Stimulated activated CD4-positive, alpha-beta T cell treated with anti-CD3 and anti-CD28 coated beads, Interleukin-1b, Interleukin-23, amount 100 ng/mL, for 4 hours (primary cell): Measurements from ENCODE around the gene WFDC12.

ENCODE experiments used
- DNase-seq, 2 donors: peaks; one replicate each; pipeline ENCODE4 v3.0.0-alpha.2; 2020; ENCODE audit warnings: low read depth in 2 of 2

WFDC12 gene

GRCh38 chr20:45115386-45115774 lies 8.9 kb downstream of the WFDC12 start:
- DNase-seq = no peak

DNA sequence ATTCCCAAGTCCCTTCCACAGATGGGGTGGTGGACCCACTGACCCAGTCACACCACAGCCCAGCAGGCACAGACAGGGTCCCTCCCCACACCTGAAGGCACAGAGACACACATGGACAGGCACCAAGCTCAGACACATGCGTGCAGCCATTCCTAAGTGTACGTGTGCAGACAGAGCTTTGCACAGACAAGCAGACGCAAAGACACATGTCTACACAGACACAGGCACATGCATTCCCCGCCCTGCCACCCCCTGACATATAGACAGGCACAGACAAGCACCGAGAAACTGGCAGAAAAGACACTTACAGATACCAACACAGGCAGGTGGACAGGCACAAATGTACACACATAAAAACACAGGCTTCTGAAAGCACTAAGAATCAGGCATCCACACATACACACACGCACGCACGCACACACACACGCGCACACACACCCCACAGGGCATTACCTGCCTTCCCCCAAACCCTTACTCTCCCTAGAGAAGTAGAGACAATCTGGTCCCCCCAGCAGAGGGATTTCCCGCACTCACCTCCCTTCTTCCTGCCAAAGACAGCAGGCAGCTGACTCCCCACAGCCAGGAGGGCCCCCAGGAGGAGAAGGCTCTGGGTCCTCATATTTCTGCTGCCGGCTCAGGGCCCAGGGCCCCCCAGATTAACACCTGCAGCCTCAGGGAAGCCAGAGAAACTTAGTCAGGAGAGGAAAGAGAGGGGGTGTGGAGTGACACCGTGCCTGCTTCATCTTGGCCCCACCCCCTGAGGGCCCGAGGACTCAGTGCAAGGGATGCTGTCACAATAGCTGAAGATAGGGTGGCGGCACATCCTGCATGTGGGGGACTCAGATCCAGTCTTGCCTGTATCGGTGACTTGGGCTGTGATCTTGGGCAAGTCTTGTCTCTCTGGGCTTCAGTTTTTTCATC lies 9.5 kb downstream of the WFDC12 start, which contains the start of gene WFDC5:
Gene WFDC5, minus strand, starts transcription at position 710 of the 921 bp plus-strand sequence. Its CDS starts 91 bp downstream, at position 619.
- no peak for DNase-seq

DNA sequence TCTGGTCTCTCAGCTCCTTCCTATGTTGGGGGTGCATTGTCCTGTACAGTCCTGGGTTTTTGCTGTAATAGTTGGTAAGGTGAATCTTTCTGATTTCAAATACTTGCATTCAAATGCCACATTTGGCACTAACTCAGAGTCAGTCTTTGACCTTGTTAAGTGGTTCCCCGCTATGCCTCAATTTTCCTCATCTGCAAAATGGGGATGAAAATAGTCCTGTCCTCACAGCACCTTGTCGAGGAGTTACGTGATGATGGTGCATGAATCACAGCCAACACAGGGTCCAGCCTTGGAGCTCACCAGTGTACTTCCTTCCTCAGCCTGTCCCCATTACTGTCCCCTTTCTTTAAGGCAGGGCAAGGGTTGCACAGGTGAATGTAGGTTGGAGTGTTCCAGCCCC lies 10.4 kb downstream of the WFDC12 start:
- DNase-seq = no peak

DNA sequence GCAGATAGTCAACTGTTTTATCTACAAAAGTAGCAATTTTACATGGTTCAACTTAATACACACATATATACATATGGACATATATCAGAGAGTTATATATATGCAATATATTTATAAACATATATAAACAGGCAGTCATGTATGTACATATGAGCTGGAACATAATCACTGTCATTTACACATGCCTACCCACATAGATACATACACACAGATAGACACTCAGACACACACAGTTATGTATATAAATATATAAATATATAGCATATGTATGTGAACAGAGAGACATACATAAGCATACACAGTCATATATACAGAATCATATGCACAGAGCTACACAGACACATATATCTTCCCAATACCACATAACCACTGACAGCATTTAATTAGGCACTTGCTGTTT lies 11.5 kb downstream of the WFDC12 start:
- DNase-seq = no peak

- DNase-seq = no peak
These were observed 12.3 kb downstream of the WFDC12 start for GRCh38 chr20:45111799-45112471.

- no peak for DNase-seq
These were observed 13.0 kb downstream of the WFDC12 start for GRCh38 chr20:45111285-45111684.

- no peak for DNase-seq
These were observed 14.0 kb downstream of the WFDC12 start for GRCh38 chr20:45110301-45110700.

- DNase-seq = no peak
These were observed 14.6 kb downstream of the WFDC12 start for GRCh38 chr20:45109634-45110033.

DNA sequence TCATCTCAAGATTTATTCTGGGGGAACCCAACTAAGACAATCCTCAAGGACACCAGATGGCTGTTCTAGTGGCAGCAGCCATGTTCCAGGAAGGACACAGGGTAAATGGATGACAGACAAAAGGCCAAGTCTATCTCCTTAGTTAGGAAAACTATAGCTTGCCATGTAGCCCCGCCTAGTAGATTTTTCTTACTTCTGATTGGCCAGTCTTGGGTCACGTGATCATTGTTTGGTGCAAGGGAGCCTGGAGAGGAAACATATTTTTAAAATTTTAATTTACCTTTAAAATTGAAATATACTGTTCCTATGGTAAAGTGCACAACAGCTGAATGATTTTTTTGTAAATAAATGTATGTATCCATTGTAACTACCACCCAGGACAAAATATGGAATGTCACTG lies 18.9 kb downstream of the WFDC12 start:
- no peak for DNase-seq

- DNase-seq = no peak
These were observed 19.5 kb downstream of the WFDC12 start for GRCh38 chr20:45104786-45105185.

DNA sequence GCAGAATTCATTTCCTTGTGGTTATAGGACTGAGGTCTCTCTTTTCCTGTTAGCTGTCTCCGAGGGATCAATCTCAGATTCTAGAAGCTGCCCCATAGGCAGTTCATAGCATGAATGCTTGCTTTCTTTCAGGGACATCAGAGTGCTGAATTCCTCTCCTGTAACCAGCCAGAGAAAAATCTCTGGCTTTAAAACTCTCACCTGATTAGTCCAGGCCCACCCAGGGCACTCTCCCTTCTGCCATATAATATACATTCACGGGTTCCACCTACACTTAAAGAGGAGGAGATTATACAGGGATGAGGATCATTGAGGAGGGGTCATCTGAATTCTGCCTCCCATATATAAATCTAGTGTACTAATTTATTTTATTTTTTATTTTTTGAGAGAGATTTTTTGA lies 21.2 kb downstream of the WFDC12 start:
- no peak for DNase-seq

- DNase-seq = no peak
These were observed 22.9 kb downstream of the WFDC12 start for GRCh38 chr20:45101333-45101850.

GRCh38 chr20:45100563-45101245 lies 23.6 kb downstream of the WFDC12 start, which contains the start of gene KCNS1:
Gene KCNS1, minus strand, starts transcription at chr20:45101127. Its CDS starts 1,891 bp downstream, at chr20:45099236.
- no peak for DNase-seq

GRCh38 chr20:45098103-45098773 lies 26.0 kb downstream of the WFDC12 start:
- DNase-seq = no peak

- DNase-seq = peak in 1 of 2 donors; percentile 22
These were observed 26.7 kb downstream of the WFDC12 start for GRCh38 chr20:45097485-45098102.

- DNase-seq = no peak
These were observed 27.5 kb downstream of the WFDC12 start for GRCh38 chr20:45096781-45097180.

GRCh38 chr20:45095805-45096238 lies 28.4 kb downstream of the WFDC12 start:
- peak in 1 of 2 donors; percentile 37 for DNase-seq

GRCh38 chr20:45094864-45095574 lies 29.2 kb downstream of the WFDC12 start:
- DNase-seq = no peak

- DNase-seq = no peak
These were observed 30.1 kb downstream of the WFDC12 start for GRCh38 chr20:45094201-45094600.

DNA sequence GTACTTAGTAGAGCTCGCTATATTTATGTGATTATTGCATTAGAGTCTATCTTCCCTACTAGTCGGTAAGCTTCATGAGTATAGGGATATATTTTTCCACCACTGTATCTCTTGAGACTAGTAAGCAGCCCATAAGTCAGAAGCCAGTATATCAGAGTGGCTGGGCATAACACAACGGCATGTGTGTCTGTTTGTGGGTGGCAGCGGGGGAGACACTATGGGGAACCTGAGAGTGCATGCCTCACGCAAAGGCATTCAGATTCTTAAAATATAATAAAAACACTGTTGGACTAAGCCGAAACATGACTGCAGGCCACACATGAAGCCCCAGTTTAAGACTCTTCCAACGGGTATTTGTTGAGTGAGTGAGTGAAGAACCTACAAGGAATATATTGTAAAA lies 31.4 kb downstream of the WFDC12 start:
- no peak for DNase-seq
